Breast epithelium (tissue), 4 donors: ENCODE data around the gene MCM3AP. TPM values are rescaled to one million over a fixed set of nuclear protein-coding genes. Genes with fewer than 3 reads are reported as not detected.
A peak's percentile ranks its signal among the peaks of the same experiment; 100 is the strongest.

Experiments used
- DNase-seq, 2 donors: peaks; one replicate each; pipeline ENCODE4 v3.0.0-alpha.2; 2019; ENCODE audit warnings: low spot score in 2 of 2
- H3K27ac ChIP-seq, 2 donors: fragments of 200-600 bp; sonication (generic) in 1 of 2; one replicate each; pipeline ENCODE4 v1.5.1; 2016 to 2019; ENCODE audit warnings: mild to moderate bottlenecking in 1 of 2
- H3K27me3 ChIP-seq, 2 donors: fragments of 200-600 bp; sonication (generic) in 1 of 2; one replicate each; pipeline versions ENCODE4 v1.5.1 to v1.6.0; 2017 to 2019; ENCODE audit warnings: control low read depth in 1 of 2, mild to moderate bottlenecking in 1 of 2
- H3K36me3 ChIP-seq: fragments of 200-600 bp; one replicate; pipeline ENCODE4 v1.5.1; 2019
- H3K4me1 ChIP-seq, 2 donors: fragments of 200-600 bp; sonication (generic); one replicate each; pipeline ENCODE4 v1.5.1; 2016 to 2019; ENCODE audit warnings: control low read depth in 1 of 2
- H3K4me3 ChIP-seq, 3 donors: fragments of 200-600 bp; sonication (generic); 1 replicate in 2 of 3; 2 replicates in 1 of 3; pipeline ENCODE4 v1.5.1; 2016 to 2019; ENCODE audit warnings: mild to moderate bottlenecking in 3 of 3, moderate library complexity in 2 of 3
- H3K9me3 ChIP-seq, 2 donors: fragments of 200-600 bp; sonication (generic) in 1 of 2; one replicate each; pipeline ENCODE4 v1.5.1; 2016 to 2019; ENCODE audit warnings: control low read depth in 1 of 2
- CTCF ChIP-seq, 3 donors: fragments of 450-650 bp; IDR thresholded peaks; one replicate each; pipeline ENCODE4 v1.5.1; 2016 to 2017; ENCODE audit warnings: antibody characterized with exemption in 3 of 3, mild to moderate bottlenecking in 3 of 3, moderate library complexity in 3 of 3
- POLR2A ChIP-seq: fragments of 450-650 bp; IDR thresholded peaks from one replicate; pipeline ENCODE4 v1.6.1; 2016; ENCODE audit warnings: antibody characterized with exemption, mild to moderate bottlenecking, moderate library complexity
- POLR2AphosphoS5 ChIP-seq, 3 donors: sonication (generic); formaldehyde crosslinking; IDR thresholded peaks; one replicate each; pipeline ENCODE4 v1.6.1; 2017; ENCODE audit warnings: antibody characterized with exemption in 3 of 3
- intact Hi-C: fragments of 100-400 bp; cut with DNase I; formaldehyde crosslinking; loops from one replicate; pipeline ENCODE4 v1.15.1; 2023; ENCODE audit warnings: low total_unique reads
- total RNA-seq, 3 donors: library from RNA; depleted of rRNA; stranded (reverse); fragments of >200 nt; gene quantifications; one replicate each; pipeline ENCODE4 v1.1.0, GENCODE V29; 2016

The MCM3AP gene
- total RNA-seq, 3 donors from 2014 or later = 91.5 to 100.0 (median 99.2) TPM

DNA sequence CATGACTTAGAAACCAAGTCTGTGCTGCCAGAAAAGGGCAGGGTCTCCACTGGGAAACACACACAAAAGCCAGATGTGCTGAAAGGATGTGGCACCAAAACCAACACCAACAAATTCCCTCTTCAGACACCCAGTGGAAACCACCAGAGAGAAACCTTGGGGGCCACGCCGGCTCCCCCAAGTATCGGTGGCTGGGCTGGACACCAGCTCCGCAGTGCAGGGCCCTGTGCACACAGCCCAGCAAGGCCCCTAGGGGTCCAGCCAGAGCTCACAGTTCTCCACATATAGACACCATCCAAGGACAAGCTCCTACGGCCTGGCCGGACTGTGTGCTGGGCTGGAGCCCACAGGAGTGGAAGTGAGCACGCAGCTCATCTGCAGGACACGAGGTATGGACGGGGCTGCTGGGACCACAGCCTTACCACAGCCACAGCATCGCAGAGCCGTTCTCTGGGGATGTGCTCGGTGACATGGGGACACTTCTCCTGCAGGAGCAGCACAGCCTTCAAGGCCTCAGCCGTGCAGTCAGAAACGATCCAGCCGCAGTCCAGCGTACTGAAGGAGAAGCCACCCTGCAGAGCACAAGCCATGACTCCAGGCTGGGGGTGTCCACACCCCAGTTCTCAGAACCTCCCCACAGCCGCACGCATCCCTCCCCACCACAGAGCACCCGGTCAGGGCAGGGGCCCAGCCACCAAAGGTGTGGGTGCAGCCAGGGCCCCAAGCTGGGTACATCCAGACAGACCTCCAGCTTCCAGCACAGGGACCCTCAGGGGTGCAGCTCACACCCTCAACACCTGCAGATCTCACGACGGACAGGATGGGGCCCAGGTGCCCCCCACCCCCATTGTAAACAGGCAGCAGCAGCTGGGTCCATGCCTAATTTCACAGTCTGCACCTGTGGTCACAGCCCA is 78.1 kb downstream of the MCM3AP start:
- H3K27me3 ChIP-seq = no peaks in the 10 kb centered on the region
- peak in 1 of 2 donors; percentile 34 for DNase-seq
- H3K27ac ChIP-seq = no peak overlapping the region
- TF ChIP-seq CTCF (IDR thresholded peaks at IDR 0.05) (no peak), POLR2A (no peak)
- H3K4me3 ChIP-seq = no peak overlapping the region
- peaks cover 11% of the 10 kb centered on the region for H3K36me3 ChIP-seq
- H3K4me1 ChIP-seq = no peaks in the 10 kb centered on the region
- H3K9me3 ChIP-seq = no peaks in the 10 kb centered on the region
- intact Hi-C loops = no loop called here

DNA sequence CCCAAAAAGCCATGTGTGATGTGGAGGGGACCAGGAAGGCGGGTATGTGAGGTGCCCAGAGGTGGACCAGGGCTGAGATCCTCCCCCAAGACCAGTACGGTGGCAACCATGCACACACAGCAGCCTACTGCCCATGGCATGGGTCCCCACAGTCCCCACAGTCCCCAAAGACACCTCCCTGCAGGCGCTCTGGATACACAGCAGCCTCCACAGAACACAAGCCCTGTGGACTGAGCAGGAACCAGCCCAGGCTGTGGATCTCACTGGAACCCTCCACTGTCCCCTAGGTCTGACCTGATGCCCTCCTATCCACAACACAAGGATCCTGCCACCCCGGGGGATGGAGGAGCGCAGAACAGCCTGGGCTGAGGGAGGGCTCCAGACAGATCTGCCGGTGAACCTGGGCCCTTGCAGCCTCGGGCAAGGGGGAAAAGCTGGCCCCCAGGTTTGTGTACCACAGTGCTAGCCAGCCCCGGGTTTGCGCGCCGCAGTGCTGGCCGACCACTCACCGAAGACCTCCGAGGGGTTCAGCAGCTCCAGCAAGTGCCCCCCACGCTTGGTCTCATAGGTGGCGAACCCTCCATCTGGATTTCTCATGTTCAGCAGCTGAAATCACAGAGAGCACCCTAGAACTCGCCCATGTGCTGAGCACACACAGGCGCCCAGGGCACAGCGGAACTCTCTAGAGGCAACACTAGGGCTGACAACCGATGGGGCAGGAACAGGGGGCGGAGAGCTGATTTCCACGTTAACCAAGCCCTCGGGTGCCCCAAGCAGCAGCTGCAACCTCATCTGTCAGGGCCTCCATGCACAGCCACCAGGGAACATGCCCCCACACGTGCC is 79.0 kb downstream of the MCM3AP start:
- Histone ChIP-seq H3K4me3 (no peak overlapping the region), H3K27ac (no peak overlapping the region), H3K4me1 (no peaks in the 10 kb centered on the region), H3K36me3 (peaks cover 11% of the 10 kb centered on the region), H3K27me3 (no peaks in the 10 kb centered on the region), H3K9me3 (no peaks in the 10 kb centered on the region)
- no peak for DNase-seq
- intact Hi-C loops = no loop called here
- no peak for TF ChIP-seq POLR2A
- TF ChIP-seq CTCF (IDR thresholded peaks at IDR 0.05) = no peak
- no peak for TF ChIP-seq POLR2AphosphoS5 (IDR thresholded peaks at IDR 0.05)

GRCh38 chr21:46205766-46206162 is 79.6 kb downstream of the MCM3AP start:
- no peak for TF ChIP-seq POLR2AphosphoS5 (IDR thresholded peaks at IDR 0.05)
- TF ChIP-seq CTCF (IDR thresholded peaks at IDR 0.05) = no peak
- TF ChIP-seq POLR2A = no peak
- Histone ChIP-seq H3K9me3 (no peaks in the 10 kb centered on the region), H3K4me1 (no peaks in the 10 kb centered on the region), H3K36me3 (peaks cover 11% of the 10 kb centered on the region), H3K27me3 (no peaks in the 10 kb centered on the region), H3K4me3 (no peak overlapping the region), H3K27ac (no peak overlapping the region)
- intact Hi-C loops = no loop called here
- no peak for DNase-seq

GRCh38 chr21:46205166-46205565 is 80.2 kb downstream of the MCM3AP start:
- no peak overlapping the region for H3K27ac ChIP-seq
- no peak for DNase-seq
- no peaks in the 10 kb centered on the region for H3K4me1 ChIP-seq
- H3K27me3 ChIP-seq = no peaks in the 10 kb centered on the region
- no peak overlapping the region for H3K4me3 ChIP-seq
- peaks cover 11% of the 10 kb centered on the region for H3K36me3 ChIP-seq
- no peaks in the 10 kb centered on the region for H3K9me3 ChIP-seq
- TF ChIP-seq CTCF (IDR thresholded peaks at IDR 0.05) = no peak
- no peak for TF ChIP-seq POLR2AphosphoS5 (IDR thresholded peaks at IDR 0.05)
- TF ChIP-seq POLR2A = no peak
- intact Hi-C loops = no loop called here

- intact Hi-C loops = no loop called here
- H3K4me3 ChIP-seq = no peak overlapping the region
- H3K27me3 ChIP-seq = no peaks in the 10 kb centered on the region
- peaks cover 11% of the 10 kb centered on the region for H3K36me3 ChIP-seq
- DNase-seq = no peak
- H3K27ac ChIP-seq = no peak overlapping the region
- no peak for TF ChIP-seq POLR2A
- no peak for TF ChIP-seq POLR2AphosphoS5 (IDR thresholded peaks at IDR 0.05)
- H3K9me3 ChIP-seq = no peaks in the 10 kb centered on the region
- H3K4me1 ChIP-seq = no peaks in the 10 kb centered on the region
Observed at GRCh38 chr21:46203203-46203600, 82.2 kb downstream of the MCM3AP start.
